Fibroblast of lung (primary cell): Measurements from ENCODE around the gene ABCB9. TPM values are rescaled to one million over a fixed set of nuclear protein-coding genes. Genes with fewer than 3 reads are reported as not detected.
A peak's percentile ranks its signal among the peaks of the same experiment; 100 is the strongest.

Experiments
- DNase-seq, 2 donors: peaks; one replicate each; pipeline versions ENCODE4 v3.0.0 to v3.0.0-alpha.2; 2010; ENCODE audit warnings: low read depth in 2 of 2
- H2AFZ ChIP-seq: 2 replicates; pipeline ENCODE4 v1.5.1; 2012; ENCODE audit warnings: low read length, control low read depth, inconsistent platforms
- H3K27ac ChIP-seq: 2 replicates; pipeline ENCODE4 v1.5.1; 2011; ENCODE audit warnings: low read length, control low read depth; ENCODE audit not compliant: insufficient read depth
- H3K27me3 ChIP-seq: 2 replicates; pipeline ENCODE4 v1.5.1; 2011; ENCODE audit warnings: mild to moderate bottlenecking, low read length; ENCODE audit not compliant: control insufficient read depth, insufficient read depth
- H3K36me3 ChIP-seq: 2 replicates; pipeline ENCODE4 v1.5.1; 2011; ENCODE audit warnings: low read length; ENCODE audit not compliant: control insufficient read depth, insufficient read depth
- H3K4me1 ChIP-seq: 2 replicates; pipeline ENCODE4 v1.5.1; 2011; ENCODE audit warnings: low read length; ENCODE audit not compliant: control insufficient read depth, insufficient read depth; ENCODE audit errors: extremely low read depth
- H3K4me2 ChIP-seq: 2 replicates; pipeline ENCODE4 v1.5.1; 2011; ENCODE audit warnings: low read length, control low read depth; ENCODE audit not compliant: insufficient read depth; ENCODE audit errors: extremely low read depth
- H3K4me3 ChIP-seq, 4 experiments: fragments of 200-600 bp in 1 of 4; sonication (generic) in 1 of 4; replicated peaks in 1 of 4; 2 replicates each; pipeline ENCODE4 v1.5.1; 2011 to 2016; ENCODE audit warnings: low read length in 4 of 4, low read depth in 3 of 4, mild to moderate bottlenecking in 3 of 4, control low read depth in 2 of 4, inconsistent platforms in 1 of 4, mixed read lengths in 1 of 4; ENCODE audit not compliant: insufficient read depth in 1 of 4; ENCODE audit errors: control extremely low read depth in 1 of 4
- H3K79me2 ChIP-seq: 2 replicates; pipeline ENCODE4 v1.5.1; 2012; ENCODE audit warnings: mild to moderate bottlenecking, low read length, inconsistent platforms; ENCODE audit not compliant: control insufficient read depth, insufficient read depth
- H3K9ac ChIP-seq: 2 replicates; pipeline ENCODE4 v1.5.1; 2011; ENCODE audit warnings: mild to moderate bottlenecking, low read length, control low read depth; ENCODE audit not compliant: insufficient read depth
- H3K9me3 ChIP-seq: 2 replicates; pipeline ENCODE4 v1.5.1; 2012; ENCODE audit warnings: low read depth, low read length; ENCODE audit not compliant: control insufficient read depth, insufficient read depth
- H4K20me1 ChIP-seq: 2 replicates; pipeline ENCODE4 v1.5.1; 2011; ENCODE audit warnings: low read length; ENCODE audit not compliant: control insufficient read depth, insufficient read depth; ENCODE audit errors: extremely low read depth
- EZH2 ChIP-seq: IDR thresholded peaks from 2 replicates; pipeline ENCODE4 v1.5.1; 2012; ENCODE audit warnings: low read length, control low read depth, mild to moderate bottlenecking; ENCODE audit errors: missing control alignments
- polyA plus RNA-seq, 2 donors: library from polyadenylated mRNA; depleted of rRNA in 1 of 2; stranded (reverse) in 1 of 2; unstranded in 1 of 2; fragments of >200 nt; gene quantifications; 2 replicates each; pipeline ENCODE4 v1.2.1, GENCODE V29; 2011 to 2012; ENCODE audit warnings: missing spikeins in 1 of 2
- total RNA-seq: library from RNA; depleted of rRNA; stranded (reverse); fragments of >200 nt; gene quantifications from 2 replicates; pipeline ENCODE4 v1.2.1, GENCODE V29; 2014
- TF ChIP-seq, protein P1 (sequence below), 2 donors: IDR thresholded peaks in 1 of 2; conservative IDR thresholded peaks in 1 of 2; 1 replicate in 1 of 2; 2 replicates in 1 of 2; pipeline ENCODE4 v1.5.1; 2011 to 2012; ENCODE audit warnings: low read length in 2 of 2, control low read depth in 1 of 2, inconsistent platforms in 1 of 2, low read depth in 1 of 2, mild to moderate bottlenecking in 1 of 2

The ABCB9 gene
- total and polyA plus RNA-seq, 2 donors (not counting 1 experiment from before 2014, with no cell fraction given): 3.8 to 6.3 TPM

DNA sequence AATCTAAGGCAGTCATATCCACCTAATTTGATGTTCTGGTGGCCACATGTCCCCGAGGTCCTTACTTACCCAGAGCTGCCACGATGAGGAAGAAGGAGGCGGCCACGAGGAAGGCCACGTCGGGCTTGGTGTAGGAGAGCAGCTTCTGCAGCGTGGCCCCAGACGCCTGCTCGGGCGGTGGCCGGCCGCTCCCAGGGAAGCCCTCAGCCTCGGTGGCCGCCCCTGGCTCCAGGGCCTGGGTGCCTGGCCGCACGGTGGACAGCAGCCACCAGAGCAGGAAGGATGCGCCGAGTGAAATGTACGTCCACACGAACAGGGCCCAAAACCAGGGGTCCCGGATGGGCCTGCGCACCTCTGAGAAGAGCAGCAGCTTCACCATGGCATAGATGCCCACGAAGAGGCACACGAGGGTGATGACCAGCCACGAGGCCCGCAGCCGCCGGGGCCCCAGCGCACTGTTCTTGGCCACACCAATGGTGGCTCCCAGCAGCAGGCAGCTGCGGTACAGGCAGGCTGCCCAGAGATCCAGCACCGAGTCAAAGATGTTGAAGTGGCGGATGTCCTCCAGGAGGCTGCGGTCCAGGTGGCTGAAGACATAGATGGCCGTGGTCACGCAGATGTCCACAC, 6.6 kb downstream of the ABCB9 start:
- H3K4me2 ChIP-seq: no peak overlapping the region
- H3K4me3 ChIP-seq: no peak overlapping the region
- H3K36me3 ChIP-seq: peaks cover 2% of the 10 kb centered on the region
- no peak overlapping the region for H2AFZ ChIP-seq
- no peaks in the 10 kb centered on the region for H3K9me3 ChIP-seq
- peaks cover 3% of the 10 kb centered on the region for H3K4me1 ChIP-seq
- TF ChIP-seq, protein P1, sequence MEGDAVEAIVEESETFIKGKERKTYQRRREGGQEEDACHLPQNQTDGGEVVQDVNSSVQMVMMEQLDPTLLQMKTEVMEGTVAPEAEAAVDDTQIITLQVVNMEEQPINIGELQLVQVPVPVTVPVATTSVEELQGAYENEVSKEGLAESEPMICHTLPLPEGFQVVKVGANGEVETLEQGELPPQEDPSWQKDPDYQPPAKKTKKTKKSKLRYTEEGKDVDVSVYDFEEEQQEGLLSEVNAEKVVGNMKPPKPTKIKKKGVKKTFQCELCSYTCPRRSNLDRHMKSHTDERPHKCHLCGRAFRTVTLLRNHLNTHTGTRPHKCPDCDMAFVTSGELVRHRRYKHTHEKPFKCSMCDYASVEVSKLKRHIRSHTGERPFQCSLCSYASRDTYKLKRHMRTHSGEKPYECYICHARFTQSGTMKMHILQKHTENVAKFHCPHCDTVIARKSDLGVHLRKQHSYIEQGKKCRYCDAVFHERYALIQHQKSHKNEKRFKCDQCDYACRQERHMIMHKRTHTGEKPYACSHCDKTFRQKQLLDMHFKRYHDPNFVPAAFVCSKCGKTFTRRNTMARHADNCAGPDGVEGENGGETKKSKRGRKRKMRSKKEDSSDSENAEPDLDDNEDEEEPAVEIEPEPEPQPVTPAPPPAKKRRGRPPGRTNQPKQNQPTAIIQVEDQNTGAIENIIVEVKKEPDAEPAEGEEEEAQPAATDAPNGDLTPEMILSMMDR (conservative IDR thresholded peaks at IDR 0.05 in 1 of 2, IDR thresholded peaks at IDR 0.05 in 1 of 2; ENCODE audit: low read depth in 1 of 2, low read length in 2 of 2): no peak
- no peak for TF ChIP-seq EZH2
- no peak for DNase-seq
- H3K79me2 ChIP-seq: no peaks in the 10 kb centered on the region
- H4K20me1 ChIP-seq: no peaks in the 10 kb centered on the region
- H3K9ac ChIP-seq: no peak overlapping the region
- H3K27ac ChIP-seq: no peak overlapping the region
- no peaks in the 10 kb centered on the region for H3K27me3 ChIP-seq

GRCh38 chr12:122958198-122958888, 7.9 kb downstream of the ABCB9 start:
- no peak overlapping the region for H3K4me3 ChIP-seq
- H2AFZ ChIP-seq: no peak overlapping the region
- no peaks in the 10 kb centered on the region for H4K20me1 ChIP-seq
- peaks cover 2% of the 10 kb centered on the region for H3K36me3 ChIP-seq
- H3K4me1 ChIP-seq: no peaks in the 10 kb centered on the region
- no peak overlapping the region for H3K4me2 ChIP-seq
- H3K9ac ChIP-seq: no peak overlapping the region
- no peak overlapping the region for H3K27ac ChIP-seq
- no peaks in the 10 kb centered on the region for H3K27me3 ChIP-seq
- H3K9me3 ChIP-seq: no peaks in the 10 kb centered on the region
- no peak for TF ChIP-seq EZH2
- TF ChIP-seq, protein P1 (conservative IDR thresholded peaks at IDR 0.05 in 1 of 2, IDR thresholded peaks at IDR 0.05 in 1 of 2; ENCODE audit: low read depth in 1 of 2, low read length in 2 of 2): no peak
- H3K79me2 ChIP-seq: no peaks in the 10 kb centered on the region
- DNase-seq: peak in 1 of 2 donors; percentile 67

DNA sequence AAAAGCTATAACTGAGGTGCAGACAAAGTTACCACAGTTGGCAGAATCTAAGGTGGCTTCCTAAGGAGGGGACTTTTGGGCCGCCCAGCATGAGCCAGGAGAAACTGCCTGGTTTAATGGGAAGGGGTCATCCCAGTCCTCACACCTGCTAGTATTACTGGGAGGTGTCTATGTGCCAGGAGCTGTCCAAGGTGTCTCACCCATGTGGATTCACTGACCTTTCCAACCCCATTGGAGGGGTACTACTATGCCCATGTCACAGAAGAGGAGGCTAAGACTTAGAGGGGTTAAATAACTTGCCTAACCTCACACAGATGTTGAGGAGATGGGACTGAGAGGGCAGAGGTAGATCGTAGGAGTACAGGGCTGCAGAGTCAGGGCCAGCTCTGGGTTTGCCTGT, 10.2 kb downstream of the ABCB9 start:
- Histone ChIP-seq H3K9ac (no peak overlapping the region), H3K79me2 (no peaks in the 10 kb centered on the region), H3K27me3 (no peaks in the 10 kb centered on the region), H2AFZ (no peak overlapping the region), H3K4me3 (no peak overlapping the region), H3K27ac (no peak overlapping the region), H3K9me3 (no peaks in the 10 kb centered on the region), H3K4me1 (peaks cover 3% of the 10 kb centered on the region), H3K36me3 (peaks cover 2% of the 10 kb centered on the region), H3K4me2 (no peak overlapping the region), H4K20me1 (no peaks in the 10 kb centered on the region)
- DNase-seq: no peak
- no peak for TF ChIP-seq EZH2
- TF ChIP-seq, protein P1 (conservative IDR thresholded peaks at IDR 0.05 in 1 of 2, IDR thresholded peaks at IDR 0.05 in 1 of 2; ENCODE audit: low read depth in 1 of 2, low read length in 2 of 2): no peak
